ENCODE measurements around the gene MARK1.

The MARK1 gene

GRCh38 chr1:220692436-220693228 lies 164.7 kb downstream of the MARK1 start:
- DNase-seq = no peak

- no peak for DNase-seq
These were observed 167.0 kb downstream of the MARK1 start for GRCh38 chr1:220694866-220695382.

DNA sequence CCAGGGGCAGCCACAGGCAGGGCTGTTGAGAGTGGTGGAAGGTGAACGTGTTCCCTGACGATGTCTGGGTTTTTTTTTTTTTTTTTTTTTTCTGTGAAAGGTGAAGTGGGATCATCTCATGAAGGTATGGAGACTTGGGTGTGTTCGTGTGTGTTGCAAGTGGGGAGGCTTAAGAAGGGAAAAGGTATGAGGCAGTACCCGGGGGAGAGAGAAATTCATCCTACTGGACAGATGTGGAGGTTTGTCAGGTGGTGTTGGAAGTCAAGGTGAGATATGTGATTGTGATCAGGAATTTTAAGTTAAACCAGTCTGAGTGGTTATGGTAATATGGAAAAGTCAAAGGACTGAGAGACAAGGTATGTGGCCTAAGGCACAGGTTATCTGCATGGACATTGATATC lies 167.5 kb downstream of the MARK1 start:
- DNase-seq = no peak

- no peak for DNase-seq
These were observed 168.4 kb downstream of the MARK1 start for GRCh38 chr1:220696226-220696862.

DNA sequence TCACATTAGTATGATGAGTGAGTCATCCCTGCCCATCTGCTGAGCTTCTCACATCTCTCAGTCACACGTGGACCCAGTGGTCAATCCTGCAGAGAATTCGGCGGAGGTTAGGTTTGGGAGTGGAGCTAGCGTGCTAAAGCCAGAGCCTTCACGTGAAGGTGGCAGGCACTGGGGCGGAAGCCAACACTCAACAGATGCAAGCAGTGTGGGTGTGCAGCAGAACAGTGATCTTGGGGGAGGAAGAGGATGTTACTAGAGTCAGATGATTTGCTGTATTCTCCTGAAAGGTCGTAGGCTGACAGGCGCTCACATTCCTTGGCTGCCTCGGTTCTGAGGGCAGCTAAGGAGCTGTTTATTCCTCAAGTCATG lies 168.9 kb downstream of the MARK1 start:
- DNase-seq = no peak

DNA sequence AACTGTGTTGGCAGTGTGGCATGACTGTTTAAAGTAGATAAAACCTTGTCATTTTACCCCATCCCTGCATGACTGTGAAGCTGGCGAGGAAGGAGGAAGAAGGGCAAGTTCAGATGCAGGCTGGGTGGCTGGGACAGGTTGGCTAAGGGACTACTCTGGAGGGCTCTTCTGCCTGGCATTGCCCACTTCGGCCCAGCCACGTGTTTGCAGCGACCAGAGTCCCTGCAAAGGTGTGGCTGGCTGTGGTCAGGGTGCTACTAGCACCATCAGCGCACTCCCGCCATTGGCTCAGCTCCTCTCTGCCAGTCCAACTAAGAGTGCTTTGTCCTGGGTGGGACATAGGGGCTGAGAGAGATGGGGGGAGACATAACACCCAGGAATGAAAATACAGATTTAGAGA lies 169.4 kb downstream of the MARK1 start:
- no peak for DNase-seq

DNA sequence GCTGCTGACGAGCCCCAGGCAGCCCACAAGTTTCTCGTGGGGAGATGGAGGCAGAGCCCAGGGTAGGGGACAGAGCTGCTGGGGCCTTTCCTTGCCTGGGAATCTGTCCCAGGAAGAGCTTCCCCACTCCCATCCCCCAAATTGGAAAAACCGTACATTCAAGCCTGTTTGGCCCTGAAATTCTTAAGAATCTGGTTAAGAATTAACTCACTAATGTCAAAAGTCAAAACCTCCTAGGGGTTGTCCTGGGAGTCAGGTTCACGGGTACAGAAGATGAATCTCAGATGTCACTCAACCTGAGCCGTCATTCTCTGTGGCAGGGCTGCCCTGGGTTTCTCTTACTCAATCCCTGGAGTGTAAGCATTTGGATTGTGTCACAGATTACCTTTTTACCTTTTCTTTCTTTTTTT lies 170.7 kb downstream of the MARK1 start:
- DNase-seq = no peak

DNA sequence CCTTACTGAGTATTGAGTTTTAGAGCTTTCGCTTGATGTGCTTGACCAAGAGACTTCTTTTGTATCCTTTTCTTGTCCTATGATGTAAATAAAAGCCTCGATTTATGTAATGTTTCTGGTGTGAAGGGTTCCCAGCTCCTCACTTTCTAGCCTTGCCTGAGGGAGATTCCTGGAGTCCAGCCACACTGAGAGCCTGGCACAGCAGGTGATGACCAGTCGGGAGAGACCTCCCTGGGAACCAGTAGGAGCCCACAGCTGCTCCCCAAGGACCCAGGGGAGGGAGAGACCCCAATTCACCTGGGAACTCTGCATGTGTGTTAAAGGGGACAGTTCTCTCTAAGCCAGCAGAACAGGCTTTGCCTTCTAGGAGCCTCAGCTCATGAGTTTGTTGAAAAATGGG lies 171.1 kb downstream of the MARK1 start:
- DNase-seq = no peak

- DNase-seq = no peak
These were observed 172.7 kb downstream of the MARK1 start for GRCh38 chr1:220700556-220701179.

DNA sequence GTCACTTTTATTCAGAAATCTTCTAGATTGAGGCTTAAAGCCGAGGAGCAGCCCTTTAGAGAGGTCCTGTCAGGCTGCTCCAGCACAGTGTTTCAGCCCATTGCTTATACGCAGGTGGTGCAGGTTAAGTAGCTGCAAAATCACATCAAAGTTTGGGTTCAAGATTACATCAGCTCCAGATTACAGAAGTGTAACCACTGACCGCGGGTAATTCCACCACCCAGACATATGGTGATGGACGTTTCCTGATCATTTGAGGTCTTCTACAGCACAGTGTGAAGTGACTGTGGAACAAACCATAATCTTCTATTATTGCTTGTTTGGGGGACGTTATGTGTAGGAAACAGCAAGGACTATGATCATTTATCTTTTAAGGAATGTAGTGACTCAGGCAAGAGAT lies 174.0 kb downstream of the MARK1 start:
- DNase-seq = no peak

- DNase-seq = no peak
These were observed 174.9 kb downstream of the MARK1 start for GRCh38 chr1:220702733-220703270.

DNA sequence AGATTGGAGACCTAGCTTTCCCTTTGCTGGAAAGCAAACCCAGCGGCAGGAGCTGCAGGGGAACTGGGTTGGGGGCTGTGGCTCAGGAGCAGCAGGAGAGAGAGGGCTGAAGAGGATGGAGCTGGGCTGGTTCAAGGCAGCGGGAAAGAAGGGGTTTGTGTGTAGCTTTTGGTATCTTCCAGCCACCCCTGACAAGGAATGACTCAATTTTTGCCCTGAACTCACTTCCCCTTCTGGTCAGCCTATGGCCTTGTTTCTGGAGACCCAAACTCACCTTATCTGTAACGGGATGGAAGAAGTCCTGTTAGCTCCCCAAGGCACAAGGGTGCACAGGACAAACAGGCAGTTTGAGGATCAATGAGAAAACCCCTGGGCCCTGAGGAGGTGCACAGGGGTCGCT lies 175.4 kb downstream of the MARK1 start:
- no peak for DNase-seq

DNA sequence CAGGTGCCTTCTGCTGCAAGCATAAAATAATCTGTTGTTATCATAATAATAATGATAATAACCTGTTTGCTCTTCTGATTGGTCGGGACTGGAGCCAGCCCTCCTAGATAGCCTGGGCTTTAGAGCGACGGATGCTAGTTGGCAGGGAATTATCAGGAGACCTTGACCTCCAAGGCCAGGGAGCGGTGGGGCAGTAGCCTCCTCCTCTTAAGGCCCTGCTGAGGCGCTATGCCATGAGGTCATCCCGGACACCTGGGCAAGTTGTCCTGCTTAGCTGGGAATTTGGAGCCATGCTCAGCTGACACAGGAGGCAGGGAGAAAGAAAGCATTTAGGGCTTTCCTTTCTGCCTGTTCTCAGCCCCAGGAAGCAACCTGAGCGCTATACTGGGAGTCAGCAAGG lies 177.8 kb downstream of the MARK1 start:
- no peak for DNase-seq

DNA sequence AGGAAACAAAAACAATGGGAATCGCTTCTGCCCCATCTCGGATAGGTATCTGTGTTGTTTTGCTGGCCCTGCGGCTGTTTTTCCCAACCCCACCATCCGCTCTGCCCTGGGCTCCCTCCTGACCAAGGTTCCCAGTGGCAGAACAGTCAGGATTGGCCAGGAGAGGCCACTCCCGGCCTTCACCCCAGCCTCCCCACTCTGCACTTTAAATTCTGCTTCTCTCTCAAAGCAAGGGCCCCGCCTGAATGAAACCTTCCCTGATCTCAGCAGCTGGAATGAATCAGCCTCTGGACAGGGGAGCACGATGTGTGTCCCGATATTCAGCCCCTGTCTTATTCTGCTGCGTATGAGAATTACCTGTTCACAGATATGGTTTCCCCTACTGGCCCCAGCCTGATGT lies 178.5 kb downstream of the MARK1 start:
- no peak for DNase-seq

DNA sequence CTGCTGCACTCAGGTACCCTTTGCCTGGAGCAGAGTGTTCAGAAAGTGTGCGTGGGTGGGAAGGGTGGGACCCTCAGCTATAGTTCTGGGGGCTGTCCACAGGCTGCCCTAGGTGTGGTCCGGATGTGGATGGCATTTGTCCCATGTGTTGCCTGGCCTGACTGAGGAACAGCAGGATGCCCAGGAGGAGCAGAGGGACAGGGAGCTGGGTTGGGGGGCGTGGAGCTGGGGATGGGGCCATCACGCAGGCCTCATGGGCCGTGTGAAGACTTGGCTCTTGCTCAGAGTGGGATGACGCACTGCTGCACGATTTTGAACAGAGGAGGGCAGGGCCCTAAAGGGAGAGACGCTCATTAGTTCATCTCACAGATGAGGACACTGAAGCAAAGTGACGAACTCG lies 179.2 kb downstream of the MARK1 start:
- DNase-seq = no peak

DNA sequence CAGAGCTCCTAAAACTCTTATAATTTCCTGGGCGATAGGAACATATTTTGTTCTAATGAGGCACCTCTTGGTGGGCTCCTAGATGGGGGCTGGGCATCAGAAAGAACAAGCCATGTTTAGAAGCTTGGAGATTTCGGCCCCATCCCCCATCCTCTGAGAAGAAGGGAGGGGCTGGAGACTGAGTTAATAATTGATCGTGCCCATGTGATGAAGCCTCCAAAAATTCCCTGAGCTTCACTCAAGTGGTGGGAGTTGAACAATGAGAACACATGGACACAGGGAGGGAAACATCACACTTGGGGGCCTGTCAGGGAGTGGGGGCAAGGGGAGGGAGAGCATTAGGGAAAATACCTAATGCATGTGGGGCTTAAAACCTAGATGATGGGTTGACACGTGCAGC lies 180.3 kb downstream of the MARK1 start:
- no peak for DNase-seq

DNA sequence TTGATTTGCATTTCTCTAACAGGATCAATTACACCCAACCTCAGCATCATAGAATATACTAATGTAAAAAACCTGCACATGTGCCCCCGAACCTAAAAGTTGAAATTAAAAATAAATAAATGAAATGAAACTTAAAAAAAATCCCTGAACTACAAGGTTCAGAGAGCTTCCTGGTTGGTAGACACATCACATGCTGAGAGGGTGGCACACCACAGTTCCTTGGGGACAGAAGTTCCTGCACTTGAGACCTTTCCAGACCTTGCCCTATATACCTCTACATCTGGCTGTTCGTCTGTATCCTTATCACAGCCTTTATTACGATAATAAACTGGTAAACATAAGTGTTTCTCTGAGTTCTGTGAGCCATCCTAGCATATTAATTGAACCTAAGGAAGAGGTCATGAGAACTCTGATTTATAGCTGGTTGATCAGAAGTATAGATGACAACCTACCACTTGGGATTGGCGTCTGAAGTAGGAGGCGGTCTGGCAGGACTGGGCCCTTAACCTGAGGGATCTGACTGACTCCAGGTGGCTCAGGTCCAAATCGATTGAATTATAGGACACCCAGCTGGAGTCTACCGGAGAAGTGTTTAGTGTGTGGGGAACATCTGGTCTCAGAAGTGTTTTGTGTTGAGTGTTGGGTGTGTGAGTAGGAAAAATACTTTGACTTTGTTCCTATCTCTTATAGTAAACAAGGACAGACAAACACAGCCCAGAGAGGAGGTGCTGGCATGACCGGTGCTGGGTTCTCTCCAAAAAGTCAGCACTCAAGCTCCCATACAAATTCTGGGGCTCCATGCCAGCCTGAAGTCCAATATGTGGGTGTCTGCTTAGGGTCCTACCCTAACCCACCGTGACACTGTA lies 181.2 kb downstream of the MARK1 start:
- no peak for DNase-seq

GRCh38 chr1:220710333-220710732 lies 182.4 kb downstream of the MARK1 start:
- no peak for DNase-seq

GRCh38 chr1:220711056-220711809 lies 183.3 kb downstream of the MARK1 start:
- DNase-seq = no peak

All from NCI-H774 (cell line).